Jurkat, Clone E6-1 (cell line): ENCODE data around the gene AGPAT3.

Source experiments
- DNase-seq: peaks from one replicate; pipeline ENCODE4 v3.0.0-alpha.2; 2011; ENCODE audit warnings: low read depth, low spot score
- H3K4me3 ChIP-seq: 2 replicates; pipeline ENCODE4 v1.5.1; 2011; ENCODE audit warnings: mild to moderate bottlenecking, low read length, control low read depth, moderate library complexity

The AGPAT3 gene

DNA sequence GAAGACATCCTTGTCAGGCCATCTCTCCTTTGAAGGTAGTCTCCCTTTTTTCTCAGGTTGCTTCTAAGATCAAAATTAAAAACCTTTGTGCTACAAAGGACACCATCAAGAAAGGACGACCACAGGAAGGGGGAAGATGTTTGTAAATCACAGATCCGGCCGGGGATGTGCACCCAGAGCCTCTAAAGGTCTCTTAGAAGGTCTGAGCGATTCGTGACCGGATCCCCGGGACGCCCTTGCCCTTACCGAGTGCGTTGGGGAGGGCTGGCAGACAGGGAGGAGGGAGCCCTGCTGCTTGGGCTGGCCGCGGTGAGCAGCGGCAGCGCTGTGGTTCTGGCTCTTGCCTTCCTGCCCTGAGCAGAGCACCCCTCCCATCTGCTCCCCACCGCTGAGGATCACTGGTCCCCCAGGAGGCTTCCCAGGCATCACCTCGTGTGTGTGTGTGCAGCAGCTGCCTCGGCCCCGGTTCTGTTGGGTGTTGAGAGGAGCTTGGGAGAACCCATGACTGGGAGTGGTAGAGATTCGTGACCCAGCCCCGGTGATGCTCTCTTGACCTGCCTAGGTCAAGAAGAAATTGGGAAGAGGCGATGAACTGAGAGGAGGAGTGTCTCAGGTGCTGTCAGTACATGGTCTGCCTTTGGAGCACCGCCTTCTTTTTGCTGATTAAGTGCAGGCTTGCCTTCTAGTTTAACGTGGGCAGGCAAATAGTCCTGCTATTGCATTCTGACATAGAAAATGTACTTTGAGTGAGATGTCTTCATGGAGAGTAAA, 34.5 kb downstream of the AGPAT3 start:
- DNase-seq: no peak
- H3K4me3 ChIP-seq: no peak overlapping the region

DNA sequence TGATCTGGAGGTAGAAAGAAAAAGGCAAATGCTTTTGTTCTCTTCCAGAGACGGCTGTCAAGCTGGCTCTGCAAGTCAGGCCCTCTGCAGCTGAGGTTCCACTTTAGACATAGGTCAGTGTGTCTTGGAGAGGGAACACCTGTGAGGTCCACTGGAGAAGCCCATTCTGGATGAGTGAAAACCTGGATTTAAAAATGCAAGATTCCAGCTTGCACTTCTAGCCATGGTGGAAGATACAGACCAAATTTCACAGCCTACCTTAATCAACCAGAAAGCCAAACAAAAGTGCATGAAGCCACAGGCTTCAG, 35.0 kb downstream of the AGPAT3 start:
- no peak for DNase-seq
- H3K4me3 ChIP-seq: no peak overlapping the region

DNA sequence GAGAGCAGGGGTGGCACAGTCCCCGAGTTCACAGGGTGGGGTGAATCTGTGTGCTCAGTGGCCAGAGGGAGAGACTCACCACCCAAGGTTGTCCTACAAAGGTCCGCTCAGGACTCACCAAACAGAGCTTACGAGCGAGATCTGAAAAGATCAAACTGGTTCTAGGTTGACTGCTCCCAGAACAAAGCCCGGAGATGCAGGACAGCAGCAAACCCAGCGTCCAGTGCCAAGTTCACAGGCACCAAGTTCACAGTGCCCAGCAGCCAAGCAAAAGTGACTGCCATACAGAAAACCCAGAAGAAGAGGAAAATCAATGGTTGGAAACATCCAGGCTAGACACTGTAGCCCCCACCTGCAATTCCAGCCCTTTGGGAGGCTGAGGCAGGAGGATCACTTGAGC, 35.7 kb downstream of the AGPAT3 start:
- no peak overlapping the region for H3K4me3 ChIP-seq
- no peak for DNase-seq

DNA sequence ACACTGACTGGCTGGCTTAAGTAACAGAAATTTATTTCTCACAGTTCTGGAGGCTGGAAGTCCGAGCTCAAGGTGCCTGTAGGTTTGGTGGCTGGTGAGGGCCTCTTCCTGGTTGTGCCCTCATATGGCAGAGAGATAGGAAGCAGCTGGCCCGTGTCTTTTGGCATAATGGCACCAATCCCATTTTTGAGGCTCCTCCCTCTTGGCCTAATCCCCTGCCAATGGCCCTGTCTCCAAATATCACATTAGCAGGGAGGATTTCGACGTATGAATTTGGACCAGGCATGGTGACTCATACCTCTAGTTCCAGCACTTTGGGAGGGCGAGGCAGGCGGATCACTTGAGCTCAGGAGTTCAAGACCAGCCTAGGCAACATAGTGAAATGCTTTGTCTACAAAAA, 37.4 kb downstream of the AGPAT3 start:
- no peak for DNase-seq
- no peak overlapping the region for H3K4me3 ChIP-seq

DNA sequence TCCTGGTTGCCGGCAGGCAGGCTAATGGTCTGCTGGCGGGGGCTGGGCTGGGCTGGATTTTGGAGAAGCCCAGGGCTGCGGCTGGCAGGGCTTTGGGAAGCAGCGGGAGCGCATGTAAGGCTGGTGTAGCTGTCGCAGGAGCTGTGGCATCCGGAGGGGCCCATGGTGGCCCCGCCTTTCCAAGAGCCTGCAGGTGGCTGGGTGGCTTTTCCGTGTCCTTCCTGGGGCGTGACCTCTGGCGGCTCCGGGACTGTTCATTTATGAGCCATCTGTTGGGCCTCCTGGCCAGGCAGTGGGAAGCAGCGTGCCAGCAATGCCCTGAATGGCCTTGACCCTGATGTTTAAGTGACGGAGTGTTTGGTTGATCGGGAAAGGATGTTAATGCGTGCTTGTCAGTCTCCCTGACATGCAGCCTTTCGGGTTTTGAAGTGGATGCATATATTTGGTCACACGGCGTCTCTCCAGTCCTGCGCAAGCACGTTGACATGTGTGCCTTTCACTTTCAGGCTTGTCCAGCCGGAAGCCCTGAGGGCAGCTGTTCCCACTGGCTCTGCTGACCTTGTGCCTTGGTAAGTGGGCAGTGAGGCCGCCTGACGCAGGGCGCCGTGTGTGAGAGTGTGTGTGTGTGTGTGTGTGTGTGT, 38.5 kb downstream of the AGPAT3 start:
- no peak for DNase-seq
- H3K4me3 ChIP-seq: no peak overlapping the region

DNA sequence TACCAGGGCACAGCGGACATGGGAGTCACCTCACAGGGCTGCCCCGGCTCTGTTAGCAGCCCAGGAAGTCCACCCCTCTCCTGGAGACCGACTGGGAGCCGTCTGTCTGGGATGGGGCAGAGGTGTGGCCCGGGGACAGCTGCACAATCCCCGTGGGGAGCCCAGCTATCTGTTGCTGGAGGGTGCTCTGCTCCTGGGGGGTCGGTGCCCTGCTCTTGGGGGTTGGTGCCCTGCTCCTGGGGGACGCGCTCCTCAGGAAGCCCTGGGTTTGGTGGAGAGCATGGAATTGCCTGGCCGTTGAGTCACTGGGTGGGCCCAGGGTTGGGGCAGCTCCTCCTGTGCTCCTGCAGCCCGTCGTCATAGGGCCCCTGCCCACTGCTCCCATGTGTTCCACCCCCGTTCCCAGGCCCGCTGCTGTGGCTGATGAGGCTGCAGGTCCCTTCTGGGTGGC, 39.3 kb downstream of the AGPAT3 start:
- H3K4me3 ChIP-seq: no peak overlapping the region
- DNase-seq: no peak

DNA sequence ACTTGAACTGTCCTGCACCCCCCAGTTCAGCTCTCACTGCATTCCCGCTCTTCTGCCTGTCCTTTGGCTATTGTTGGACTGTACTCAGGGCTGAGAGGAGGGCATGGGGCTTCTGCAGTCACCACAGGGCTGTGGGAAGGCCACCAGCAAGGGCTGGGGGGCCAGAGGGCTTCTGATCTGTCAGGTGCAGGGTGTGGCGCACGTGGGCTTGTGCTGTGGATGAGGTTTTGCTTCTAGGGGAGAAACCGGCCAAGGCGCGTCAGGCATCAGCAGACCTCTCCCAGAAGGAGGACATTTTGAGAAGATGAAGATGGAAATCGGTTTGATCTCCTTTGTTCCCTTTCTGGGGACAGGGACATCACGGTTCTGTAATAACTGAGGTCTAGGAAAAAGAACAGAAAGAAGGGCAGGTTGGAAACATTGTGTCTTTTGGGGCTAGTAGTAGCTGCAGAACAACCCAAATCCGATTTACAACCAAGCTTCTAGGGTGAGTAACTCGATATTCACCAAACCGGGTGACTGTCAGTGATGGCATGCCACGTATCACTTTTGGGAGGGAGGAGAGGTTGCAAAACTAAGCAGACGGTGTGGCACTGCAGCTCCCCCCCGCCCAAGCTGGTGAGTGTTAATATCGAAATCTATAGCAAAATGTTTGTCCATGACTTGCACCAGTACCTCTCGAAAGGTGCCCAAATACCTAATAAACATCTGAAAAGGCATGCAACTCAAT, 40.9 kb downstream of the AGPAT3 start:
- DNase-seq: no peak
- H3K4me3 ChIP-seq: no peak overlapping the region

DNA sequence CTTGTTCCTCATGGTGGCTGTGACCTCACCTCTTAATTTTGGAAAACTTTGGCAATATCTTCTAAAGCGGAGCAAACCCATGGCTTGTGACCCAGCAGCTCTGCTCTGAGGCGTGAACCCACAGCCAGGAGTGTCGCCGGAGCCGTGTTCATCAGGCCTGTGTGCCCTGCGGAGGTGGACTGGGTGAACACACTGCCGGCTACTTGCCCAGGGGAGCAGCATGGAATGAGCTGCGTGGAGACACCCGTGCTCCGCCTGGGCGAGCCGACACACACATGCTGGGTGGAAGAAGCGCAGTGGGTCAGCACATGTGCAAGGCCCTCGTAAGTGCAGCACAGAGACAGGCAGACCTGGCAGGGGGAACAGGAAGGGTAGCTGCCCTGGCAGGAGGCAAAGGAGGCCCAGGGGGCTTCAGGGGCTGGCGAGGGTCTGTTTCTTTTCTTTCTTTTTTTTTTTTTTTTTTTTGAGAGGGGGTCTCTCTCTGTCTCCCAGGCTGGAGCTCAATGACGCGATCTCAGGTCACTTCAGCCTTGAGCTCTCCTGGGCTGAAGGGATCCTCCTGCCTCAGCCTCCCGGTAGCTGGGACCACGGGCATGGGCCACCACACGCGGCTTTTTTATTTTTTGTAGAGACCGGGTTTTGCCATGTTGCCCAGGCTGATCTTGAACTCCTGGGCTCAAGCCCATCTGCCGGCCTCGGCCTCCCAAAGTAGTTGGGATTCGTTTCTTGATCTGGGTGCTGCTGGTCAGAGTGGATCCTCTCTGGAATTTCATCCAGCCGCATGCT, 41.8 kb downstream of the AGPAT3 start:
- no peak overlapping the region for H3K4me3 ChIP-seq
- no peak for DNase-seq

DNA sequence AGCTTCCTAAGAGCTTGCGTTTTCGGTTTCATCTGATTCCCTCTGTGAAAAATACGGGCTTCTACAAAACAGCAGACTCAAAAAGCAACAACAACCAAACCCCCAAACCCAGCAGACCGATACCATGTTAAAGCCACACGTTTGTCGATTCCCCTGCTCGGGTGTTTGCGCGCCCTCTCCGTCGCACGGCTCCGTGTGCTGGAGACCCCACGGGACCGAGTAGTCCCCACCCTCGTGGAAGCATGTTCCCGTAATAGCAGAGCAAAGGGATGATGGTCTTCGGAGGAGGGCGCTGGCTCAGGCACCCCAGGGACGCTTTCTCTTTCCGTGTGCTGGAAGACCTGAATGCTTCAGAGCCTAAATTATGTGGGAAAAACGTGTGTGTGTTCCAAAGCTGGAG, 42.7 kb downstream of the AGPAT3 start:
- no peak for DNase-seq

DNA sequence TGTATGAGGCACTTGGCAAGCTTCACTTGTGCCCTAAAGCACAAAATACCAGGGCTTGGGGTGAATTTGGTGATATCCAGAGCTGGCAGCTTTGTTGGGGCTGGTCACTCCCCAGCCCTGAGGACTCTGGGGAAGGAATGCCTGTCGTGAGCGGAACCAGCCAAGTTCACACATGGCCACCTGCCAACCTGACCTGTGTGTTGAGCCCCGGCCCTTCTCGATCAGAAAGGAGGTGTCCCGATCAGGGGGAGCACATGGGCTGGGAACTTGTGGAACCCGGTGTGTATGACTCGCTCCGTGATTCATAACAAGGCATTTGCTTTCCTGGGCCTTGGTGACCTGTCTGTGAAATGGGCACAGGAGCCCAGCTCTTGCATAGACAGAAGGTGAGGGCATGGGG, 43.1 kb downstream of the AGPAT3 start:
- DNase-seq: no peak
- H3K4me3 ChIP-seq: no peak overlapping the region

More for the DNA sequence above, 42.7 kb downstream of the AGPAT3 start:
- no peak overlapping the region for H3K4me3 ChIP-seq

DNA sequence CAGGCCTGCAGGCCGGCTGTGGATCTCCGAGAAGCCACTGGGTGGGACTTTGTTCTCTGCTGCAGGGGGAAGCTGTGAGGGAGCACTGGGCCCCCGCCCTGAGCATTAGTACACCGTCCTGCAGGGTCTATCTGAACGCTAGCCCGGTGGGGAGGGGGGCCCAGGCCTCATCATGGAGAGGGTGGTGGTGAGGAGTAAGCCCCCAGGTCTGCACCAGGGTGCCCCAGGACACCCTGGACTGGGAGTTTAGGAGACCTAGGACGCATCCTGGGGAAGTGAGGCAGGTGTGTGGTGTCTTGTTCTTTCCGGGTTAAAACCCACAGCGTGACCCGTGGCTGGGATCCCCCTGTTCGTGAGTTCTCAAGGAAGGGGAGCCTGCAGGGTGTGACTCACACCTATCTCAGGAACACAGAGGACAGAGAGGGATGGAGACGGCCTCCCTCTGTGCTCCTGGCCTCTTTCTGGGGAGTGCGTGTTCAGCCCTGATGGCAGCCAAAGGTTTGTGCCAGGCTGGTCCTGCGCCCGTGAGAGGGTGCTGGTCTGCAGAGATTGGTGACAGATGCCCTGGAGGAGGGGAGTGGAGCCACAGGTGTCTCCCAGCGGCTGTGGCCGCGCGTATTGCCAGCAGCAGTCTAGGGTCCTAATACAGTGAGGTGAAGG, 44.8 kb downstream of the AGPAT3 start:
- DNase-seq: no peak
- H3K4me3 ChIP-seq: no peak overlapping the region

DNA sequence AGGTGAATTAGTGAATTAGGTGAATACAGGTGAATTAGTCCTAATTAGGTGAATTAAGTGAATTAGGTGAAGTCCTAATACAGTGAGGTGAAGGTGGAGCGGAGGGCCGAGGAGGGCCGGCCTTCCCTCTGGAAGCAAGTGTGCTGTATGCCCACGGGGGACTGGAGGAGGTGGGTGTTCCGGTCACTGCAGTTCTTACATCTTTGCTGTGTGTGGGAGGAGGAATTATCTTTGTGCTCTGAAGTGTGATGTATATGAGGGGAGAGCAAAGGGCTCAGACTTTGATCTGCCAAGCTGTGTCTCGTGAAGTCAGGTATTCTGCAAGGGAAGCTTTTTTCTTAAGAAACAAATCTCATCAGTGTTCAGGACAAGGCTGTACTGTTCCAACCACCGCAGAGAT, 45.4 kb downstream of the AGPAT3 start:
- H3K4me3 ChIP-seq: no peak overlapping the region
- no peak for DNase-seq

DNA sequence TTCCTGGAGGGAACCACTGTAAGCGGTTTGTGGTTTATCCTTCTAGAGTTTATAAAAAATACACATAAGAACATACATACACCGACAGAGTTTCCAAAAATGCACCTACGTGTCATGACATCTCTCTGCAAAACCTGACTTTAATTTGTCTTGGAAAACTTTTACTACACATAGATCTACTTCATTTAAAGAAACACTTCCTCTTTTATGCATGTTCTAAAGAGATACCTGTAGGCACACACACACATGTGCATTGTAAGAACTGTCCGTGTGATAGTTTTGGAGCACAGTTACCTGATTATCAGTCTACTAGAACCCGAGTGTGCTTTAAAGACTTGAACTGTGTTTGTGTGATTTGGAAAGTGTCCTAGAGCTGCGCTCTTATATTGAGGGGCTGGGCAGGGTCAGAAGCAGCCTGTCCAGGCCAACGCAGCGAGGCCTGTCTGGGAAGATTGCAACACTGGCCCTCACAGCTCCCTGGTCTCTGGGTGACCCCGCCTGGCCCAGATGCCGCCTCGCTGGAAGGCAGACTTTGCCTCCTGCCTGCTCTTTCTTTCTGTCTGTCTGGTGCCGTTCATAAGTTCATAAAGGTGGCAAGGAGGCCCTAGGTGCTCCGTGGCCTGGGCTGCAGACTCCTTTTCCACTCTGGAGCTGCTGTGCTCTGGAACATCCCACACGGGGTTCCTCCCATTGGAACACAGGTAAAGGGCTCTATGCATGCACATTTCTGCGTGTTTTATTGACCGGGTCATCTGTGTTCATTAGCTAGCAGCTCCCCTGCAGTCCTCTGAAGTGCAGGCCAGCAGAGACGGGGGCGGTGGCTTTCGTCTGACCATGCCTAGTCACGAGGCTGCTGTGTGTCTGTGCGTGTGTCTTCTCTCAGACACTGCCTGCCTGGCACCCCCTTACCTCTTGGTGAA, 46.3 kb downstream of the AGPAT3 start:
- no peak for DNase-seq
- no peak overlapping the region for H3K4me3 ChIP-seq

DNA sequence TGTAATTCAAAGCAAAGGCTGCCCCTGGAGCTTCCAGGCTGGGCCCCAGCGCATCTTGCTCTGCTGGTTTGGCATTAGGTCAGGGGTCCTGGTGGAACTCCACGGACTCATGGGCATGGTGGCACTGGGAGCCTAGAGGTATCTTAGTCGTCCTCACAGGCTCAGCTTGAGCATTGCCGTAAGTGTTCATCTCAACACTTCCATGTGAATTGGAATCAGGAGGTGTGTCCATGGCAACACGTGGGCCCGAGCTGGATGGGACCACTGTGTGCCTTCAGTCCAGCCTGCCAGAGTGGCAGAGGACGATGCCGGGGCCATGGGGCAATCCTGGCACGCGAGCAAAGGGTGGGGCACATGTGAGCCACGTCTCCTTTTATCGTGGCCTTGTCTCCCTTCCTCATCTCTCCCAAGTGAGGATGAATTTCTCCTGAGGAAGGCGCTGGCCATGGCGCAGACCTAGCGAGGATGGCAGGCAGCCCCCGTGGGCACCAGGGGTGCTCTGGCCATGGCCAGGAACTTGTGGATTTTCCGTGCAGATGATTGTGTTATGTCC, 47.0 kb downstream of the AGPAT3 start:
- no peak overlapping the region for H3K4me3 ChIP-seq
- no peak for DNase-seq

DNA sequence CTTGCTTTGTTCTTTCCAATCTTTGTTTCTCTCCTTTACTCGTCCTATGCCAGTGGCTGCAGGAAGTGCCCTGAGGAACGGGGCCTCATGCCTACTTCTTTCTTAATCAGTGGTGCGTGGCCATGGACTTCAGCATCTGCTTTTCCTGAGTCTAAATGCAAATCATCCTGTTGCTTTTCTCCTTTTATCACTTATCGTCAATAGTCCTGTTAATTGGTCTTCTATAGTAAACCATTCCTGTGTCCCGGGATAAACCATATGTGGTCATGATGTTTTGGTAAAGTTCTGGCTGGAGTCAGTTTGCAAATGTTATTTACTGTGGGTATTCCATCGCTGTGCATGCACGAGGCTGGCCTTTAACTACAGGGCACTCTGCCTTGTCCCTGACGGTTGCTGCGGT, 47.5 kb downstream of the AGPAT3 start:
- H3K4me3 ChIP-seq: no peak overlapping the region
- DNase-seq: no peak

DNA sequence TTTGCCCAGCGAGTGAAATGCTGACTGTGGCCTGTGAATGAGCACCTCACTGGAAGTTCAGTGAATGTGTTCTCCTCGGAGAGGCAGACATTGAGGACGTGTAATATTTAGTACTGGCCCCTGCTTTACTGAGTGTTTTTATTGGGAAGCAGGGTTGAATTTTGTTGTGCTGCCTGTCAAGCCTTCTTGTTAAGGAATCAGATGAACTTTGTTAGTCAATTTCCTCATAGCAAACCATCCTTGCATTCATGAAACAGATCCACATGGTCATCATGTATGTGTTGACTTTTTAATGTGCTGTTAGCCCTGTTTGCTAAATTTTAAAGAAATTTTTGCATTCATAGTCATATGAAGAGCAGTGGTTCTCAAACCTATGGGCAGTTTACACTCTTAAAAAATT, 47.9 kb downstream of the AGPAT3 start:
- H3K4me3 ChIP-seq: no peak overlapping the region
- DNase-seq: no peak

DNA sequence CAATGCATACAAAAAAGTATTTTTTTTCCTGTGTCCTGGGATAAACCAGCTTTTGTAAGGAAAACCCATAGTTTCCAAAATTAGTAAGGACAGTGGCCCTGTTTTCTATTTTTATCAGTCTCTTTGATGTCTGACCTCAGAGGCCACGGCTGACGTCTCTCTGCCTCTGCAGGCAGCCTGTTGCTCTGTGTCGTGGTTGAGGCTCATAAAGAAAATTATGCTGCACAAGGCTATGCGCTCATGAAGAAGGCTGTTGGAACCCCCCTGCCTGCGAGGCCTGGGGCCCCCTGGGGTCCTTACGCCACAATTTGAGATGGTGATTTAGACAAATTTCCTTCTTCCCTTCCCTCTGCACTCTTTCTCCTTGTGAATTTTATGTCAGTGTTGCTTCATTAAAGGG, 48.9 kb downstream of the AGPAT3 start:
- DNase-seq: no peak
- no peak overlapping the region for H3K4me3 ChIP-seq

DNA sequence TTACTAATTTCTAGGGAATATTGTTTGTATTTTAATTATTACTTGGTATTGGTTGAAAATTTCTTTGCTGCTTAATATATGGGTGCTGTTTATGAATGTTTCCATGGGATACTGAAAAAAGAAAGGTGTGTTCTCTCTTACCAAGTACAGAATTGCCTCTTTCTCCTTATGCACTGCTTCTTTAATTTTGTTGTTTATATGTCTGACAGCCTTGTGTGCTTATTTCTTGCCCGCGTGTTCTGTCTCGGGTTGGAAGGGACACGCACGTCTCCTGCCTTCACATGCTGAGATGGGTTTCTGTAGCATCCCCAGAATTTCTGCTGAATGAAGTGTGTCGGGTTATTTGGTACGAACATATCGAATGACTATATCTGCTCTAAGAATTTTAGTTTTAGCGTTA, 51.1 kb downstream of the AGPAT3 start:
- DNase-seq: no peak
- no peak overlapping the region for H3K4me3 ChIP-seq
